AG09319 (cell line): ENCODE measurements around the gene GADD45G.

ENCODE experiments used
- DNase-seq: peaks from one replicate; pipeline ENCODE4 v3.0.0-alpha.2; 2010; ENCODE audit warnings: low read depth; ENCODE audit errors: extremely low read depth
- CTCF ChIP-seq: IDR thresholded peaks from 2 replicates; pipeline ENCODE4 v1.5.1; 2011; ENCODE audit warnings: low read depth, mild to moderate bottlenecking, inconsistent platforms, low read length, moderate library complexity

The GADD45G gene

GRCh38 chr9:89626741-89627265, 22.0 kb downstream of the GADD45G start:
- TF ChIP-seq CTCF, result no peak

DNA sequence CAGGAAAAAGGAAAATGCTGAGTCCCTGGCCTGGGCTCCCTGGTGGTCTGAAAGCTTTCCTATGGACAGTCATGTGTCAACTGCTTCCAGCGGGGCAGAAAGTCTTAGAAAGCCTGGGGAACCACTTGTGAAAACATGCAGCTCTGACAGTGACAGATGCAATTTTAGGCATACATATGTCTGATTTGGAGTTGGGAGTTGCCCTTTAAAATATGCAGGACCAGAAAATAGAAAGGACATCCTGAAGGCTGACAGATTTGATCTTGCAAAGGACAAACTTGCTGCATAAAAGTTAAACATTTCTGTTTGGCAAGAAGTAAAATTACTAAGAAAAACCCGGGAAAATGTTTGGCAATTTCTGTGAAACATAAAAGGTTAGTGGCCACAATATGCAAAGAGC, 23.8 kb downstream of the GADD45G start:
- TF ChIP-seq CTCF, result no peak
- DNase-seq, result no peak

More at GRCh38 chr9:89626741-89627265, 22.0 kb downstream of the GADD45G start:
- no peak for DNase-seq

- DNase-seq, result no peak
- no peak for TF ChIP-seq CTCF
Measured at GRCh38 chr9:89629081-89629976, 24.5 kb downstream of the GADD45G start.

DNA sequence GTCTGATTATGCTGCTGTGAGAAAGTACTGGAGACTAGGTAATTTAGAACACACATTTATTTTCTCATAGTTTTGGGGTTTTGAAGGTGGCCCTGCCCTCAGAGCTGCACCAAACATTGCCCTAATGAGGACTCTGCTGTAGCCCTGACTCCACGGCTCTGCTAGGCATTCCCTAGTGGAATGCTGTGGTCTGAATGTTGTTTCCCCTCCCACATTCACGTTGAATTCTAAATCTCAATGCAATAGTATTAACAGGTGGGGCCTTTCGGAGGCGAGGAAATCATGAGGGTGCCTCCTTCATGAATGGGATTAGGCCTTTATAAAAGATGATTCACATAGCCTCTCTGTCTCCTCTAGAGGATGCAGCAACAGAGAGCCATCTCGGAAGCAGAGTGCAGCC, 25.7 kb downstream of the GADD45G start:
- TF ChIP-seq CTCF, result no peak
- DNase-seq, result no peak

GRCh38 chr9:89631384-89631783, 26.6 kb downstream of the GADD45G start:
- TF ChIP-seq CTCF, result no peak

DNA sequence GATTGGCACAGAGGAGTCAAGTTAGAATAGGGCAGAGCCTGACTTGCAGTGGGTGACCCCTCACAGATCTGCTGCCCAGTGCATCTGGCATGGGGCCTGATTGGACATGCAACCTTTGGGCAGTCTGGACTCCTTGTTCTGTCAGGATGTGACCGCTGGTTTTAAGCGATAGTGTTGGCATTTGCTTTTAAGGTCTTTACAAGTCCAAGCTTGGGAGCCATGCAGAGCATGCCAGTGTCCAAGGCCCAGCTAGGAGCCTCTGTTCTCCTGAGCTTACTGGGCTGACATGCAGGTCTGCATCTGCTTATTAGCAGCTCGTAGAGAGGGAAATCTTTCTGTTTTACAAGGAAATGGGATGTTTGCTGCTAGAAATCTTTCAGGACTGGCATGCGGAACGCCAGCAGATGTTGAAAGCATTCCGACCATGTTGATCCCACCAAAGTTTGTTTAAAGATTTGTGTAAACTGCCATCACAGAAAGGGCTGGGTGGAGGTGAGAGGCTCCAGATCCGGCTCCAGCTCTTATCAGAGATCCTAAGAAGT, 27.5 kb downstream of the GADD45G start:
- no peak for DNase-seq
- no peak for TF ChIP-seq CTCF

More at GRCh38 chr9:89631384-89631783, 26.6 kb downstream of the GADD45G start:
- no peak for DNase-seq

- TF ChIP-seq CTCF, result no peak
- no peak for DNase-seq
Measured at GRCh38 chr9:89632736-89633135, 27.9 kb downstream of the GADD45G start.
